Esophagus squamous epithelium (tissue), 4 donors: ENCODE results near the gene VAPB.

Experiments
- POLR2A ChIP-seq, 4 donors: fragments of 450-650 bp; IDR thresholded peaks; one replicate each; pipeline ENCODE4 v1.6.1; 2017; ENCODE audit warnings: antibody characterized with exemption in 4 of 4, mild to moderate bottlenecking in 4 of 4, moderate library complexity in 3 of 4
- TF ChIP-seq, protein P1 (sequence below), 6 experiments: fragments of 450-650 bp in 4 of 6; fragments of 200-600 bp in 2 of 6; sonication (generic) in 2 of 6; IDR thresholded peaks; one replicate each; pipeline ENCODE4 v1.5.1; 2016 to 2019; ENCODE audit warnings: antibody characterized with exemption in 6 of 6, mild to moderate bottlenecking in 4 of 6, moderate library complexity in 4 of 6

DNA sequence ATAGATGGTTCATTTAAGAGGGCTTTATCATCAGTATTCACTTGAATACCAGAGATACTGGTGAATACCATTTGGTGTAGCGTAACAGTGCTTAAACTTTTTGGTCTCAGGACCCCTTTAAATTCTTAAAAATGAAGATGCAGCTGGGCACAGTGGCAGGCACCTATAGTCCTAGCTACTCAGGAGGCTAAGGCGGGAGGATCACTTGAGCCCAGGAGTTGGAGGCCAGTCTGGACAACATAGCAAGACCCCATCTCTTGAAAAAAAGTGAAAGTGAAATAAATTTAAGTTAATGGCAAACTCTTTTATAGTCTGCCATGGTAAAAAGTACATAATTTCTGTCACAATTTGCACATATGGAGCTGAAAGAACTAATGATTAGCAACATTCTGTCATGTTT, 39.3 kb downstream of the VAPB start:
- TF ChIP-seq POLR2A (IDR thresholded peaks at IDR 0.05): no peak
- TF ChIP-seq, protein P1, sequence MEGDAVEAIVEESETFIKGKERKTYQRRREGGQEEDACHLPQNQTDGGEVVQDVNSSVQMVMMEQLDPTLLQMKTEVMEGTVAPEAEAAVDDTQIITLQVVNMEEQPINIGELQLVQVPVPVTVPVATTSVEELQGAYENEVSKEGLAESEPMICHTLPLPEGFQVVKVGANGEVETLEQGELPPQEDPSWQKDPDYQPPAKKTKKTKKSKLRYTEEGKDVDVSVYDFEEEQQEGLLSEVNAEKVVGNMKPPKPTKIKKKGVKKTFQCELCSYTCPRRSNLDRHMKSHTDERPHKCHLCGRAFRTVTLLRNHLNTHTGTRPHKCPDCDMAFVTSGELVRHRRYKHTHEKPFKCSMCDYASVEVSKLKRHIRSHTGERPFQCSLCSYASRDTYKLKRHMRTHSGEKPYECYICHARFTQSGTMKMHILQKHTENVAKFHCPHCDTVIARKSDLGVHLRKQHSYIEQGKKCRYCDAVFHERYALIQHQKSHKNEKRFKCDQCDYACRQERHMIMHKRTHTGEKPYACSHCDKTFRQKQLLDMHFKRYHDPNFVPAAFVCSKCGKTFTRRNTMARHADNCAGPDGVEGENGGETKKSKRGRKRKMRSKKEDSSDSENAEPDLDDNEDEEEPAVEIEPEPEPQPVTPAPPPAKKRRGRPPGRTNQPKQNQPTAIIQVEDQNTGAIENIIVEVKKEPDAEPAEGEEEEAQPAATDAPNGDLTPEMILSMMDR (IDR thresholded peaks at IDR 0.05): no peak
